Keratinocyte (primary cell): ENCODE results near the gene TMEM45B.

Experiments used
- CTCF ChIP-seq, 3 experiments: IDR thresholded peaks in 1 of 3; conservative IDR thresholded peaks in 1 of 3; optimal IDR thresholded peaks in 1 of 3; 2 replicates in 2 of 3; 3 replicates in 1 of 3; pipeline versions ENCODE3 to v1.5.1; 2011; ENCODE audit warnings: low read length in 3 of 3, mild to moderate bottlenecking in 3 of 3, moderate library complexity in 2 of 3, control low read depth in 1 of 3, inconsistent platforms in 1 of 3; ENCODE audit not compliant: insufficient read depth in 2 of 3; ENCODE audit errors: extremely low read depth in 1 of 3
- EZH2 ChIP-seq: IDR thresholded peaks from one replicate; pipeline ENCODE4 v1.6.1; 2012; ENCODE audit warnings: inconsistent platforms, mild to moderate bottlenecking, low read length, moderate library complexity

GRCh38 chr11:129855086-129855485, 39.4 kb downstream of the TMEM45B start:
- TF ChIP-seq CTCF (optimal IDR thresholded peaks at IDR 0.05 in 1 of 3, IDR thresholded peaks at IDR 0.05 in 1 of 3, conservative IDR thresholded peaks at IDR 0.05 in 1 of 3; ENCODE audit: extremely low read depth in 1 of 3, insufficient read depth in 2 of 3, low read length in 3 of 3): no peak
- no peak for TF ChIP-seq EZH2
